ENCODE results near the gene ARHGAP10.

ARHGAP10 gene

GRCh38 chr4:148044089-148044911 lies 312.4 kb downstream of the ARHGAP10 start:
- Mint-ChIP-seq H3K9me3 (no peaks in the 10 kb centered on the region), H3K36me3 (ENCODE audit: low read depth) (peaks cover 5% of the 10 kb centered on the region), H3K27ac (no peak overlapping the region), H3K27me3 (no peaks in the 10 kb centered on the region), H3K4me1 (ENCODE audit: low read depth) (peaks cover 18% of the 10 kb centered on the region), H3K4me3 (no peak overlapping the region)

GRCh38 chr4:148044912-148045352 lies 313.0 kb downstream of the ARHGAP10 start:
- Mint-ChIP-seq H3K27me3 (no peaks in the 10 kb centered on the region), H3K9me3 (no peaks in the 10 kb centered on the region), H3K36me3 (ENCODE audit: low read depth) (peaks cover 5% of the 10 kb centered on the region), H3K4me1 (ENCODE audit: low read depth) (peaks cover 18% of the 10 kb centered on the region), H3K27ac (no peak overlapping the region), H3K4me3 (no peak overlapping the region)

GRCh38 chr4:148048598-148048997 lies 316.7 kb downstream of the ARHGAP10 start:
- no peaks in the 10 kb centered on the region for H3K9me3 Mint-ChIP-seq
- no peak overlapping the region for H3K4me3 Mint-ChIP-seq
- H3K4me1 Mint-ChIP-seq (ENCODE audit: low read depth), result peaks cover 50% of the 10 kb centered on the region
- peaks cover 5% of the 10 kb centered on the region for H3K36me3 Mint-ChIP-seq (ENCODE audit: low read depth)
- no peaks in the 10 kb centered on the region for H3K27me3 Mint-ChIP-seq
- no peak overlapping the region for H3K27ac Mint-ChIP-seq

GRCh38 chr4:148051403-148051802 lies 319.5 kb downstream of the ARHGAP10 start:
- Mint-ChIP-seq H3K36me3 (ENCODE audit: low read depth) (peaks cover 5% of the 10 kb centered on the region), H3K4me3 (no peak overlapping the region), H3K27me3 (no peaks in the 10 kb centered on the region), H3K4me1 (ENCODE audit: low read depth) (peaks cover 56% of the 10 kb centered on the region), H3K9me3 (no peaks in the 10 kb centered on the region), H3K27ac (no peak overlapping the region)

- Mint-ChIP-seq H3K9me3 (no peaks in the 10 kb centered on the region), H3K27ac (peak overlapping the region; percentile 50), H3K4me1 (ENCODE audit: low read depth) (peaks cover 67% of the 10 kb centered on the region), H3K4me3 (no peak overlapping the region), H3K36me3 (ENCODE audit: low read depth) (peaks cover 5% of the 10 kb centered on the region), H3K27me3 (no peaks in the 10 kb centered on the region)
Measured at GRCh38 chr4:148052448-148052847, 320.6 kb downstream of the ARHGAP10 start.

- Mint-ChIP-seq H3K9me3 (no peaks in the 10 kb centered on the region), H3K4me1 (ENCODE audit: low read depth) (peaks cover 77% of the 10 kb centered on the region), H3K4me3 (no peak overlapping the region), H3K27me3 (no peaks in the 10 kb centered on the region), H3K36me3 (ENCODE audit: low read depth) (peaks cover 3% of the 10 kb centered on the region), H3K27ac (peak overlapping the region; percentile 15)
Measured at GRCh38 chr4:148053298-148054003, 321.6 kb downstream of the ARHGAP10 start.

- Mint-ChIP-seq H3K4me3 (no peak overlapping the region), H3K27ac (no peak overlapping the region), H3K27me3 (no peaks in the 10 kb centered on the region), H3K4me1 (ENCODE audit: low read depth) (peaks cover 85% of the 10 kb centered on the region), H3K9me3 (peaks cover 3% of the 10 kb centered on the region), H3K36me3 (ENCODE audit: low read depth) (no peaks in the 10 kb centered on the region)
Measured at GRCh38 chr4:148054275-148054674, 322.4 kb downstream of the ARHGAP10 start.

- H3K4me1 Mint-ChIP-seq (ENCODE audit: low read depth), result peaks cover 95% of the 10 kb centered on the region
- H3K36me3 Mint-ChIP-seq (ENCODE audit: low read depth), result no peaks in the 10 kb centered on the region
- peak overlapping the region; percentile 21 for H3K27ac Mint-ChIP-seq
- H3K9me3 Mint-ChIP-seq, result peaks cover 3% of the 10 kb centered on the region
- H3K27me3 Mint-ChIP-seq, result no peaks in the 10 kb centered on the region
- H3K4me3 Mint-ChIP-seq, result no peak overlapping the region
Measured at GRCh38 chr4:148055844-148056243, 324.0 kb downstream of the ARHGAP10 start.

GRCh38 chr4:148056879-148057278 lies 325.0 kb downstream of the ARHGAP10 start:
- Mint-ChIP-seq H3K36me3 (ENCODE audit: low read depth) (no peaks in the 10 kb centered on the region), H3K27ac (peak overlapping the region; percentile 62), H3K9me3 (peaks cover 3% of the 10 kb centered on the region), H3K4me1 (ENCODE audit: low read depth) (peaks cover 95% of the 10 kb centered on the region), H3K27me3 (no peaks in the 10 kb centered on the region), H3K4me3 (no peak overlapping the region)

GRCh38 chr4:148057516-148057915 lies 325.6 kb downstream of the ARHGAP10 start:
- peaks cover 3% of the 10 kb centered on the region for H3K9me3 Mint-ChIP-seq
- H3K4me3 Mint-ChIP-seq, result no peak overlapping the region
- H3K4me1 Mint-ChIP-seq (ENCODE audit: low read depth), result peaks cover 89% of the 10 kb centered on the region
- H3K27me3 Mint-ChIP-seq, result no peaks in the 10 kb centered on the region
- no peak overlapping the region for H3K27ac Mint-ChIP-seq
- no peaks in the 10 kb centered on the region for H3K36me3 Mint-ChIP-seq (ENCODE audit: low read depth)

GRCh38 chr4:148057984-148058859 lies 326.3 kb downstream of the ARHGAP10 start:
- H3K36me3 Mint-ChIP-seq (ENCODE audit: low read depth), result no peaks in the 10 kb centered on the region
- peaks cover 3% of the 10 kb centered on the region for H3K9me3 Mint-ChIP-seq
- peaks cover 82% of the 10 kb centered on the region for H3K4me1 Mint-ChIP-seq (ENCODE audit: low read depth)
- H3K27me3 Mint-ChIP-seq, result no peaks in the 10 kb centered on the region
- peak overlapping the region; percentile 4 for H3K27ac Mint-ChIP-seq
- no peak overlapping the region for H3K4me3 Mint-ChIP-seq

GRCh38 chr4:148059617-148060180 lies 327.8 kb downstream of the ARHGAP10 start:
- Mint-ChIP-seq H3K36me3 (ENCODE audit: low read depth) (no peaks in the 10 kb centered on the region), H3K4me3 (peak overlapping the region; percentile 48), H3K9me3 (peaks cover 3% of the 10 kb centered on the region), H3K4me1 (ENCODE audit: low read depth) (peaks cover 67% of the 10 kb centered on the region), H3K27me3 (no peaks in the 10 kb centered on the region), H3K27ac (peak overlapping the region; percentile 76)

- Mint-ChIP-seq H3K27me3 (no peaks in the 10 kb centered on the region), H3K4me3 (peak overlapping the region; percentile 83), H3K4me1 (ENCODE audit: low read depth) (peaks cover 61% of the 10 kb centered on the region), H3K27ac (peak overlapping the region; percentile 92), H3K36me3 (ENCODE audit: low read depth) (peaks cover 6% of the 10 kb centered on the region), H3K9me3 (peaks cover 3% of the 10 kb centered on the region)
Measured at GRCh38 chr4:148060264-148061140, 328.6 kb downstream of the ARHGAP10 start.

GRCh38 chr4:148061141-148061481 lies 329.2 kb downstream of the ARHGAP10 start:
- Mint-ChIP-seq H3K4me1 (ENCODE audit: low read depth) (peaks cover 56% of the 10 kb centered on the region), H3K27me3 (no peaks in the 10 kb centered on the region), H3K9me3 (peaks cover 3% of the 10 kb centered on the region), H3K27ac (peak overlapping the region; percentile 92), H3K4me3 (peak overlapping the region; percentile 83), H3K36me3 (ENCODE audit: low read depth) (peaks cover 9% of the 10 kb centered on the region)

Measured in stimulated activated naive CD8-positive, alpha-beta T cell treated with anti-CD3 and anti-CD28 coated beads, Interleukin-15, Interleukin-2, amounts not matched to agents 100 ng/mL and 50 ng/mL, for 24 hours (primary cell).